Hepatocyte (in vitro differentiated cells): ENCODE results near the gene CDH4. TPM values are rescaled to one million over a fixed set of nuclear protein-coding genes. Genes with fewer than 3 reads are reported as not detected.

Source experiments
- DNase-seq: peaks from one replicate; pipeline ENCODE4 v3.0.0-alpha.2; 2016; ENCODE audit warnings: low spot score
- H2AFZ ChIP-seq: fragments of 200-600 bp; sonication (generic); 2 replicates; pipeline ENCODE4 v1.6.0; 2016; ENCODE audit warnings: antibody characterized with exemption, mild to moderate bottlenecking
- H3K27ac ChIP-seq: fragments of 200-600 bp; sonication (generic); 2 replicates; pipeline ENCODE4 v1.5.1; 2016; ENCODE audit warnings: mild to moderate bottlenecking
- H3K27me3 ChIP-seq: fragments of 200-600 bp; sonication (generic); 2 replicates; pipeline ENCODE4 v1.6.1; 2016
- H3K36me3 ChIP-seq: fragments of 200-600 bp; sonication (generic); replicated peaks from 2 replicates; pipeline ENCODE4 v1.5.1; 2016; ENCODE audit warnings: low read depth; ENCODE audit not compliant: insufficient read depth
- H3K4me1 ChIP-seq: fragments of 200-600 bp; sonication (generic); 2 replicates; pipeline ENCODE4 v1.5.1; 2016; ENCODE audit warnings: mild to moderate bottlenecking, moderate library complexity; ENCODE audit not compliant: insufficient read depth
- H3K4me2 ChIP-seq: fragments of 200-600 bp; sonication (generic); 2 replicates; pipeline ENCODE4 v1.6.0; 2016
- H3K4me3 ChIP-seq: fragments of 200-600 bp; sonication (generic); 2 replicates; pipeline ENCODE4 v1.5.1; 2016; ENCODE audit warnings: mild to moderate bottlenecking
- H3K79me2 ChIP-seq: fragments of 200-600 bp; sonication (generic); 2 replicates; pipeline ENCODE4 v1.6.0; 2017; ENCODE audit warnings: mild to moderate bottlenecking
- H3K9me2 ChIP-seq: fragments of 200-600 bp; sonication (generic); replicated peaks from 2 replicates; pipeline ENCODE4 v1.6.0; 2017; ENCODE audit warnings: mild to moderate bottlenecking; ENCODE audit not compliant: insufficient read depth
- H3K9me3 ChIP-seq: fragments of 200-600 bp; sonication (generic); 2 replicates; pipeline ENCODE4 v1.5.1; 2016; ENCODE audit warnings: low read depth, mild to moderate bottlenecking
- H4K20me1 ChIP-seq: fragments of 200-600 bp; sonication (generic); 2 replicates; pipeline ENCODE4 v1.6.0; 2016; ENCODE audit warnings: mild to moderate bottlenecking; ENCODE audit not compliant: insufficient read depth, poor library complexity, severe bottlenecking
- CTCF ChIP-seq: fragments of 200-600 bp; sonication (generic); IDR thresholded peaks from 2 replicates; pipeline ENCODE4 v1.5.1; 2016; ENCODE audit warnings: antibody characterized with exemption, mild to moderate bottlenecking; ENCODE audit not compliant: poor library complexity
- EZH2 ChIP-seq: fragments of 200-600 bp; sonication (generic); IDR thresholded peaks from 2 replicates; pipeline ENCODE4 v1.6.1; 2016; ENCODE audit warnings: antibody characterized with exemption, mild to moderate bottlenecking, borderline replicate concordance
- EZH2phosphoT487 ChIP-seq: fragments of 200-600 bp; sonication (generic); IDR thresholded peaks from one replicate; pipeline ENCODE4 v1.6.1; 2018; ENCODE audit warnings: antibody characterized with exemption, mild to moderate bottlenecking, low read depth, moderate library complexity; ENCODE audit not compliant: unreplicated experiment, severe bottlenecking
- WGBS: methylation state at CpG from one replicate; pipeline ENCODE4 v1.1.6; 2016; ENCODE audit warnings: low lambda C conversion rate; ENCODE audit errors: missing lambda C conversion rate; 5-methylcytosine and 5-hydroxymethylcytosine counted together
- polyA plus RNA-seq: library from polyadenylated mRNA; unstranded; fragments of >200 nt; fragmentation: Nextera tagmentation; extraction: Ambion mirVana; gene quantifications from 2 replicates; pipeline ENCODE4 v1.2.1, GENCODE V29; 2016
- total RNA-seq: library from RNA; depleted of rRNA; stranded (reverse); fragments of >200 nt; gene quantifications from 2 replicates; pipeline ENCODE4 v1.2.3, GENCODE V29; 2014

The CDH4 gene
- total and polyA plus RNA-seq, 2 experiments from 2014 or later: 0.53 to 0.73 TPM

- Histone ChIP-seq H4K20me1 (no peaks in the 10 kb centered on the region), H3K36me3 (no peaks in the 10 kb centered on the region), H3K9me2 (no peaks in the 10 kb centered on the region), H3K4me2 (no peak overlapping the region), H3K27ac (no peak overlapping the region), H3K79me2 (no peaks in the 10 kb centered on the region), H3K4me1 (no peaks in the 10 kb centered on the region), H2AFZ (no peak overlapping the region), H3K9me3 (no peaks in the 10 kb centered on the region), H3K27me3 (no peaks in the 10 kb centered on the region), H3K4me3 (no peak overlapping the region)
- TF ChIP-seq EZH2phosphoT487 (no peak), EZH2 (no peak)
- DNase-seq: no peak
- WGBS: 0% methylated on average over 1 of the region's 1 CpG
These were observed 638.1 kb downstream of the CDH4 start for GRCh38 chr20:61890210-61890609.

- WGBS: 61% methylated on average over 5 of the region's 6 CpGs
- Histone ChIP-seq H3K4me1 (no peaks in the 10 kb centered on the region), H3K9me3 (no peaks in the 10 kb centered on the region), H4K20me1 (no peaks in the 10 kb centered on the region), H3K79me2 (no peaks in the 10 kb centered on the region), H3K27ac (no peak overlapping the region), H2AFZ (no peak overlapping the region), H3K9me2 (no peaks in the 10 kb centered on the region), H3K27me3 (no peaks in the 10 kb centered on the region), H3K36me3 (no peaks in the 10 kb centered on the region), H3K4me3 (no peak overlapping the region), H3K4me2 (no peak overlapping the region)
- no peak for DNase-seq
- no peak for TF ChIP-seq EZH2phosphoT487
- no peak for TF ChIP-seq EZH2
- TF ChIP-seq CTCF: no peak
These were observed 639.4 kb downstream of the CDH4 start for GRCh38 chr20:61891476-61891875.

GRCh38 chr20:61891916-61892649, 640.0 kb downstream of the CDH4 start:
- TF ChIP-seq CTCF (no peak), EZH2phosphoT487 (no peak), EZH2 (no peak)
- H3K9me2 ChIP-seq: no peaks in the 10 kb centered on the region
- no peaks in the 10 kb centered on the region for H3K4me1 ChIP-seq
- H3K27me3 ChIP-seq: no peaks in the 10 kb centered on the region
- no peaks in the 10 kb centered on the region for H3K36me3 ChIP-seq
- no peaks in the 10 kb centered on the region for H3K9me3 ChIP-seq
- no peak overlapping the region for H2AFZ ChIP-seq
- no peak overlapping the region for H3K4me2 ChIP-seq
- H3K27ac ChIP-seq: no peak overlapping the region
- 77% methylated on average over 6 of the region's 6 CpGs for WGBS
- no peaks in the 10 kb centered on the region for H3K79me2 ChIP-seq
- H4K20me1 ChIP-seq: no peaks in the 10 kb centered on the region
- H3K4me3 ChIP-seq: no peak overlapping the region
- no peak for DNase-seq

GRCh38 chr20:61895016-61895415, 643.0 kb downstream of the CDH4 start:
- H4K20me1 ChIP-seq: no peaks in the 10 kb centered on the region
- no peak overlapping the region for H3K4me2 ChIP-seq
- H3K4me1 ChIP-seq: no peaks in the 10 kb centered on the region
- no peak overlapping the region for H3K27ac ChIP-seq
- no peaks in the 10 kb centered on the region for H3K79me2 ChIP-seq
- H3K27me3 ChIP-seq: no peaks in the 10 kb centered on the region
- H3K36me3 ChIP-seq: no peaks in the 10 kb centered on the region
- TF ChIP-seq EZH2phosphoT487: no peak
- TF ChIP-seq EZH2: no peak
- no peak for TF ChIP-seq CTCF
- H2AFZ ChIP-seq: no peak overlapping the region
- H3K9me2 ChIP-seq: no peaks in the 10 kb centered on the region
- no peak for DNase-seq
- H3K9me3 ChIP-seq: no peaks in the 10 kb centered on the region
- 94% methylated on average over 22 of the region's 22 CpGs for WGBS
- H3K4me3 ChIP-seq: no peak overlapping the region
